Activated CD8-positive, alpha-beta memory T cell treated with anti-CD3 and anti-CD28 coated beads for 36 hours (primary cell): Measurements from ENCODE around the gene ACAT2. TPM values are rescaled to one million over a fixed set of nuclear protein-coding genes. Genes with fewer than 3 reads are reported as not detected.

Experiments
- CTCF ChIA-PET: fragments of 350-600 bp; sonication (Branson Sonifier 250); formaldehyde crosslinking; loops from one replicate; lab custom pipeline; 2021; ENCODE audit warnings: antibody characterized with exemption; lab: Charles Lee
- POLR2A ChIA-PET: fragments of 350-600 bp; sonication (Branson Sonifier 250); formaldehyde crosslinking; loops from one replicate; lab custom pipeline; 2021; ENCODE audit warnings: antibody characterized with exemption; lab: Charles Lee
- total RNA-seq, 2 experiments: library from RNA; stranded (reverse); gene quantifications; one replicate each; pipeline ENCODE4 v1.2.3, GENCODE V29; 2021

The ACAT2 gene
- total RNA-seq, 2 experiments from 2014 or later = 74.2 to 77.7 TPM

DNA sequence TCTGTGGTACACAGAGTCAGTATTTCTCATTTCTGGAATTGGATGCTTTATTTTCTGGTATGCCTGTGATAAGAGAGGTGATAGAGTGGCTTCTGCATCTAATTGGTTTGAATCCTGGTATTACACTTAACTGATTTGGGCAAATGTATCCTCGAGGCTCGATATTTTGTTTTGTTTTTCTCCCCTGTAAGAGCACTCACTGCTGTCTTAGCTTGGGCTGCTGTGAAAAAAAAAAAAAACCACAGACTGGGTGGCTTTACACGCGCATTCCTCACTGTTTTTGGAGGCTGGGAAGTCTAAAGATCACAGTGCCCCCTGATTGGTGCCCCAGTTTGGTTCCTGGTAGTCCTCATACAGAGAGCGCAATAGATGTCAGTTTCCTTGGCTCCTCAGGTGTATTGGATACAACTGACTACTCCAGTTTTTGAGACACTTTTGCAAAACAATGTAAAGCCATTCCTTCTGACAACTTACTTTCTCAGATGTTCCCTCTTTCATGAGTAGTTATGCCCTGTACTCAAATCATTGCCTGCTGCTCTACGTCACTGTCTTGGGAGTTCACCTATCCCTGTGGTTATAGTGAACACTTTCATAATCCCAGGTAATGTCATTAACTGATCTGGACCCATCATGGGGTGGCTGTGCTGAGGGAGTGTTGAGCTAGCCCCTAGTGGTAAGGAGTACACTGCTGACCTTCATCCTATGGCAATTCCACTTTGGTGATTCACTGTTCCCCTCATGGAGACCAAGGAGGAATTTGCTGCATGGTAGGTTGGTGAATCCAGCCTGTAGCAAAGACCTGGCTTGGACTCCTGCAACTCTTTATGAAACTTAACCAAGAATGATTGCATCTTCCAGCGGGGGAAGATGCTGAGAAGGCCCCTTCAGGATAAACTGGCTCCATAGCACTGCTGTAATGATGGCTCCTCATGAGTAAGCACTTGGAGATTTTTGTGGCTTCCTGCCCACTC is 3.5 kb upstream of the ACAT2 start:
- CTCF ChIA-PET = interaction anchor here (0.7 kb wide), 1 partner anchor 67 kb away, joined by 3 read pairs; no protein-coding TSS in a partner anchor
- POLR2A ChIA-PET = no interaction called here

DNA sequence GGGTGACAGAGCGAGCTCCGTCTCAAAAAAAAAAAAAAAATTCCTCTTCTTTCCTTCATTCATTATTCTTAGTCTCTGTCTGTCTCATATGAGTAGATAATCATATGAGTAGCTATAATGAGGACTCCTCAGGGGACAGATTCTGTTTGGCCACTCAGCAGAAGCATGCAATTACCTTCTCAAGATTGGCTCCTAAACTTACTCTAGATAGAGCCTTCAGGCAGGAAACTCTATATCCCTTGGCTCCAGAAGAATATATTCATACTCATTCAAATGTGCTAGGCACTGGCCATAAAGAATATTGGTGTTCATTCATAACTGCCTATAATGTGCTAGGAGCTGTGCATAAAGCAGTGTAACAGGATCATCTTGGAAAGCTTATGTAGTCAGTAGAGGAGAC is 2.2 kb upstream of the ACAT2 start:
- CTCF ChIA-PET = interaction anchor here (0.8 kb wide), 1 partner anchor 10 kb away, joined by 3 read pairs; no protein-coding TSS in a partner anchor
- POLR2A ChIA-PET = interaction anchor here (0.7 to 1.2 kb wide), 2 partner anchors 32 to 217 kb away, joined by 3 to 4 read pairs; partner anchors contain the start of gene WTAP

DNA sequence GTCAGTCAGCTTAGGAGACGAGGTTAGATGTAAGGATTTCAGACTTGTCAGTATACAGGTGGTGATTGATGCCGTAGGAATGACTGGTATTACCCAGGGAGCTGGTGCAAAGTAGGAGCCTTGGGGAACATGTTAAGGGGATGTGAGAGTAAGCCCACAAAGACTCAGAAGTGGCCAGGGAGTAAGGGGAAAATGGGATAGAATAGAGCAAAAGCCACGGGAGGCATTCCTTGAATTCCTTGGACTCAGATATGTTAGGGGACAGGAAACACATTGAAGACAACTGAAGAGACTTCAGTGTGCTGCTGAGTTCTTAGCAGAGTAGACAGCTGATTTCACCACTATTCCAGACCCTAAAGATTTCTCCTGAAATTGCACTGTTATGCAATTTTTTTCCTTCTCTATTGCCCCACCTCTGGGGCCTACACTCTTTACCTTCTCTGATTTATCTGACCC is 1.2 kb upstream of the ACAT2 start:
- CTCF ChIA-PET = interaction anchor here (0.6 to 0.8 kb wide), 2 partner anchors 40 to 62 kb away, joined by 3 read pairs; no protein-coding TSS in a partner anchor
- POLR2A ChIA-PET = interaction anchor here (1.0 to 1.9 kb wide), 3 partner anchors 9 to 34 kb away, joined by 3 to 9 read pairs (median 9); partner anchors contain the start of genes MRPL18, TCP1 and WTAP

DNA sequence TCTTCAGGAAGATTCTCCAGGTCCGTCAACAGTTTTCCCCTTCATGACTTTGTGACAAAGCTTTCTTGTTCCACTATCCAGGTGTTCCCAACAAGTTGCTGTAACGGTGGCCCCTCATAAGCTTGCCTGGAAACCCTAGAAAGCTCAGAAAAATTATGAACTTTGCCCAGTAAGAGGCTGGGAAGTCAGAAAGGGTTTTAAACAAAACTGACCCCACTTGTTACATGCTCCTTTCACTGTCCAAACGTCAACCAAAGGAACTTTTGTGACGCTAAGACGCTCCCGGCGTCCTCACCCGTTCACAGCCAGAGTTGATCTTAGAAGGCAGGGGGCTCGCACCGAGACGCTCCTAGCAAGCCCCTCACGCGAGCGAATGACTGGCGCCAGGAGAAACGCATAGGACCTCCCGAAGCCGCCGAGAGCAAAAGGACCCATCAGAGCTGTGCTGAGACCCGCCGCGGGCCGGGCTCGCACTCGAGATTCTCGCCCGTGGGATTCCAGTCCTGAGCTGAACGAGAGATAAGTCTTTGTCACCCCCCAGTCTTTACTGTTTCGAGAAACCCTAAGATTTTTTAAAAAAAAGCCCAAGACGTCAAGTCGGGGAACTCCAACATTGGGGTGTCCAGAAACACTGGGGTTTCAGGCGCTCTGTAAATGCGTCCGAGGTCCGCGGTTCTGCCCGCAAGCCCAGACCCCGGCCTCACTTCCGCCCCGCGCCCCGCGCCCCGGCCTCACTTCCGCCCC is 544 bp upstream of the ACAT2 start:
- POLR2A ChIA-PET = interaction anchor here (0.9 to 1.9 kb wide), 6 partner anchors 27 to 240 kb away, joined by 3 to 9 read pairs (median 3); partner anchors contain the start of genes MRPL18, TCP1 and WTAP

DNA sequence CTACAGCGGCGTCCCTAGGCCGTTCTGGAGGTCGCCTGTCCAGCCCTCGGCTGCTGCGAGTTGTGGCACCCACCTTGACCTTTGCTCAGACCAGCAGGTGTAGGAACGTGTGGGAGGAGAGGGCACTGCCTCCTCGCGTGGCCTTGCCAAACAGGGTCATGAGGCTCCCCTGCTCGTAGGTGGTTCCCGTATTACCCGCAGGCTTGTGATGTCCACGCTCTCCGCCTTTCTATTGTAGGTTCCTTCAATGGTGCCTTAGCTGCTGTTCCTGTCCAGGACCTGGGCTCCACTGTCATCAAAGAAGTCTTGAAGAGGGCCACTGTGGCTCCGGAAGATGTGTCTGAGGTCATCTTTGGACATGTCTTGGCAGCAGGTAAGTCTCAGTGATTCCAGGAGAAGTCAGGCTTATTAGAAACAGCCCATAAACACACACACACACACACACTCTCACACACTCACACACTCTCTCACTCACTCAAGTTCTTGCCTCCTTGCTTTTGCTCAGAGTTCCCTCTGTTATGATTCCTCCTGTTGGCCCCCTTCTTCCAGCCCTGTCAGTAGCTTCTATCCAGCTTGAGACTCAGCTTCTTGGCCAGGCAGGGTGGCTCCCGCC is 942 bp downstream of the ACAT2 start:
- POLR2A ChIA-PET = interaction anchor here (1.1 kb wide), 1 partner anchor 10 kb away, joined by 3 read pairs; no protein-coding TSS in a partner anchor
- CTCF ChIA-PET = interaction anchor here (0.9 kb wide), 1 partner anchor 21 kb away, joined by 3 read pairs; no protein-coding TSS in a partner anchor

More for the DNA sequence above, 544 bp upstream of the ACAT2 start:
- CTCF ChIA-PET = interaction anchor here (1.1 kb wide), 1 partner anchor 10 kb away, joined by 4 read pairs; no protein-coding TSS in a partner anchor

DNA sequence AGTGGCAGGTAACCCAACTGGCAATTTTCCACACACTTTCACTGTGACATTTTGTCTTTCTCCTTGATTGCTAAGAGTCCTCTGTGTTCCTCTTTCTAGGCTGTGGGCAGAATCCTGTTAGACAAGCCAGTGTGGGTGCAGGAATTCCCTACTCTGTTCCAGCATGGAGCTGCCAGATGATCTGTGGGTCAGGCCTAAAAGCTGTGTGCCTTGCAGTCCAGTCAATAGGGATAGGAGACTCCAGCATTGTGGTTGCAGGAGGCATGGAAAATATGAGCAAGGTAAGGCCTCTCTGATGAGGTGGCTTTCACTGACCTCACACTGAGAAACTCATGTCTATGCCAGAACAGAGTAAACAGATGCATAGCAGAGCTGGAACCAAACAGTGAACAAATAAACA is 5.1 kb downstream of the ACAT2 start:
- CTCF ChIA-PET = no interaction called here

DNA sequence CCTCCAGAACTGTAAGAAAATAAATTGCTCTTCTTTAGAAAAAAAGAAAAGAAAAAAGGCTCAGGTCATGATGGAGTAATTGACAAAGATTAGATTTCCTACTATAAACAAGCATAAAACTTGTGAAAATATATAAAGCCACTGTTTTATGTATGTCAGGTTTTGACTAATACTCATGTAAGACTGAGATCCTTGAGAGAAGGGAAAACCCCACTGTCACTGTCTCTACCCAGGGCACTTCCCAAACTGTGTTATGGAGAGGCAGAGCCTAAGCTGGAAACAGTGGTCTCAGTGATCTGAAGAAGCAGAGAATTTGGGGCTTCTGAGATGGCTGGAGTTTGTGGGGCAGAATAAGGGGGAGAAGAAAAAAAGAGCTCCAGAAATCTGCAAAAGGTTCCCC is 7.6 kb downstream of the ACAT2 start:
- ChIA-PET CTCF (interaction anchor here (1.0 kb wide), 1 partner anchor 10 kb away, joined by 3 read pairs; no protein-coding TSS in a partner anchor), POLR2A (no interaction called here)

More for the DNA sequence above, 5.1 kb downstream of the ACAT2 start:
- POLR2A ChIA-PET = interaction anchor here (0.8 kb wide), 1 partner anchor 40 kb away, joined by 3 read pairs; no protein-coding TSS in a partner anchor

DNA sequence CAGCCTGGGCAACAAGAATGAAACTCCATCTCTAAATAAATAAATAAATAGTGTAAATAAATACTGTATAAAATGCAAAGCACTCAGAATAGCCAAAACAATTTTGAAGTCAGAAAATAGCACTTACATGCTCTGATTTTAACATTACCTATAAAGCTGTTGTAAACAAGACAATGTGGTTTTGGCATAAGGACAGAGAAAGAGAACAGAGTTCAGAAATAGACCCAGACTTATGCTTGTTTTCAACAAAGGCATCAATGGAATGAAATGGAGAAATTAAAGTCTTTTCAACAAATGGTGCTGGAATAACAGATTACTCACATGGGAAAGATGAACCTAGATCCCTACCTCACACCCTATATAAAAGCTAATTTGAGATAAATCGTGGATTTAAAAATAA is 10.4 kb downstream of the ACAT2 start:
- ChIA-PET POLR2A (interaction anchor here (1.0 kb wide), 1 partner anchor 9 kb away, joined by 3 read pairs; no protein-coding TSS in a partner anchor), CTCF (interaction anchor here (0.7 kb wide), 1 partner anchor 17 kb away, joined by 3 read pairs; the partner anchor contains the start of gene TCP1)

DNA sequence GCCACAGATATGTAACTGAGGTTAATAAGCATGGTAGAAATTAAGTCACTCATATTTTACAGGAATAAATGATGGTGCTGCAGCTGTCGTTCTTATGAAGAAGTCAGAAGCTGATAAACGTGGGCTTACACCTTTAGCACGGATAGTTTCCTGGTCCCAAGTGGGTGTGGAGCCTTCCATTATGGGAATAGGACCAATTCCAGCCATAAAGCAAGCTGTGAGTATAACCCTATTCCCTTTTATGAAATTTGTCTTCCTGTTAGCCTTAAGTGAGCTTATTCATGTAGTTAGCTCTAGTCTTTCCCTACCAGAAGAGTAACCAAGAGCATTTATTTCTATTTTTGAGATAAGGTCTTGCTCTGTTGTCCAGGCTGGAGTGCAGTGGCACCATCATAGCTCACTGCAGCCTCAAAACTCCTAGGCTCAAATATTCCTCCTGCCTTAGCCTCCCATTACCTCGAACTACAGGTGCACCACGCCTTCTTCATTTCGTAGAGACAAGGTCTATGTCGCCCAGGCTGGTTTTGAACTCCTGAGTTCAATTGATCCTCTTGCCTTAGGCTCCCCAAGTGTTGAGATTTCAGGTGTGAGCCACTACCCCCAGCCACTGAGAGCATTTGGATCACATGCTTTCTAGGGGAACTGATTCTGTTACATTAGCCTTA is 15.5 kb downstream of the ACAT2 start:
- POLR2A ChIA-PET = no interaction called here
- CTCF ChIA-PET = interaction anchor here (0.6 kb wide), 1 partner anchor 21 kb away, joined by 3 read pairs; no protein-coding TSS in a partner anchor

DNA sequence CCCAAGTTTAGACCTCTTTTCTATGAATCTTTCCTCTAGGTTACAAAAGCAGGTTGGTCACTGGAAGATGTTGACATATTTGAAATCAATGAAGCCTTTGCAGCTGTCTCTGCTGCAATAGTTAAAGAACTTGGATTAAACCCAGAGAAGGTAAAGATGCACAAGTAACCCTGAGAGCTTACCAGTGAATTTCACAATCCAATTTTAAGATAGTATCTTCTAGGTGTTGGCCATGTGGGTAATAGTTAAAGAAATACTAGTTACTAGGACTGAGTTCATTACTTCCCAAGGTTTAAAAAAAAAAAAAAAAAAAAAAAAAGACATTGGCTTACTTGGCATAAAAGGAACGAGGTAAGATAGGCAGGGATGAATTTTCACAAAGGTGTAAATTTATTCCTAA is 16.3 kb downstream of the ACAT2 start:
- POLR2A ChIA-PET = no interaction called here
- CTCF ChIA-PET = no interaction called here

DNA sequence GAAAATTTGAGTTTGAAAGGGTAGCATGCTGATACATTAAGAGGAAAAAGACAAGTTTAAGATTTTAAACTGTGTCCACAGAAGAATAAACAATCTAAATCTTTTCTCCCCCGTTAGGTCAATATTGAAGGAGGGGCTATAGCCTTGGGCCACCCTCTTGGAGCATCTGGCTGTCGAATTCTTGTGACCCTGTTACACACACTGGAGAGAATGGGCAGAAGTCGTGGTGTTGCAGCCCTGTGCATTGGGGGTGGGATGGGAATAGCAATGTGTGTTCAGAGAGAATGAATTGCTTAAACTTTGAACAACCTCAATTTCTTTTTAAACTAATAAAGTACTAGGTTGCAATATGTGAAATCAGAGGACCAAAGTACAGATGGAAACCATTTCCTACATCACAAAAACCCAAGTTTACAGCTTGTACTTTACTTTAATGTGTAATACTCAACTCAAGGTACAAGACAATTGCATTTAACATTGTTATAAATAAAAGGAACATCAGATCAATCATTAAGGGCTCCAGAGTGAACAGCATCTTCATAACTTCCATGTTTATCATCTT is 16.8 kb downstream of the ACAT2 start:
- ChIA-PET CTCF (no interaction called here), POLR2A (no interaction called here)

DNA sequence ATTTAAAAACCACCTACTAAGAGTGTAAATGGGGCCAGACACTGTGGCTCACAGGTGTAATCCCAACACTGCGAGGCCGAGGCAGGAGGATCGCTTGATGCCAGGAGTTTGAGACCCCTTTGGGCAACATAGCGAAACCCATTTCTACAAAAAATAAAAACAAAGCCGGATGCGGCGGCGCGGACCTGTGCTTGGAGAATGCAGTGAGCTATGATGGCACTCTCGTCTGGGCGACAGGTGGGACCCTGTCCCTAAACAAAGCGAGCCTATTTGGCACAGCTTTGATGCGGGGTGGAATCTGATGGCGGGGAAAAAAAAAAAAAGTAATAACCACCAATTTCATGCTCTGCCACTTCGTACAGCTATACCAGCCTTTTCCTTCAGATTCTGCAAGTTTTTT is 26.4 kb downstream of the ACAT2 start:
- ChIA-PET CTCF (no interaction called here), POLR2A (interaction anchor here (0.6 to 3.0 kb wide), 8 partner anchors 13 to 192 kb away, joined by 3 to 15 read pairs (median 3); partner anchors contain the start of genes ACAT2 and WTAP)

DNA sequence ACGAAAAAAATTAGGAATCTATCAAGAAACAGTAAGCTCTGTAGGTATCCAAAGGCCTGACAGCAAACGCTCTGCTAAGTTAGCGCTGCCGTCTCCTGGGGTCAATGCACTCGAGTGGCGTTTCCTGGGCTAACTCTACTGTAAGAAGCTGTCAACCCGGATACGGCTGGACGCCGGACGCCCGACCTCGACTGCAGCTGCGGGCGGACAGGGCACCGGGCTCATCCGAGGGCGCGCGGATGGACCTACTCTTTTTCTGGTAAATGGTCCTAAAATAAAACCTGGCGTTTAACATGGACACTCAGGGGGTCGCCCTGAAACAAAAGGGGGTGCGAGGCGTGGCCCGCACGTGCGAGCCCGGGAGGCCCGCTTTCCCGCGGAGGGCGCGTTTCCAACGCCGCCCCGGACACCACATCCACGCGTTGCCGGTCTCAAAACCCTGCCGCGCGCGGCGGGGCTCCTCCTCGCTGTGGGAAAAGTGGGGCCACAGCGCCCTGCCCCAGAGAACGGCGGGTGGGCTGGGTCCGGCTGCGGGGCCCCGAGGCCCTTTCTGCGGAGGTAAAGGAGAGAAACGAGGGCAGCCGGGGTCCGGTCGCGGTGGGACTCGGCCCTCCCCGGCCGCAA is 27.0 kb downstream of the ACAT2 start:
- ChIA-PET CTCF (interaction anchor here (1.3 kb wide), 1 partner anchor 17 kb away, joined by 3 read pairs; no protein-coding TSS in a partner anchor), POLR2A (interaction anchor here (0.6 to 3.0 kb wide), 7 partner anchors 13 to 191 kb away, joined by 3 to 15 read pairs (median 3); partner anchors contain the start of genes ACAT2 and WTAP)

DNA sequence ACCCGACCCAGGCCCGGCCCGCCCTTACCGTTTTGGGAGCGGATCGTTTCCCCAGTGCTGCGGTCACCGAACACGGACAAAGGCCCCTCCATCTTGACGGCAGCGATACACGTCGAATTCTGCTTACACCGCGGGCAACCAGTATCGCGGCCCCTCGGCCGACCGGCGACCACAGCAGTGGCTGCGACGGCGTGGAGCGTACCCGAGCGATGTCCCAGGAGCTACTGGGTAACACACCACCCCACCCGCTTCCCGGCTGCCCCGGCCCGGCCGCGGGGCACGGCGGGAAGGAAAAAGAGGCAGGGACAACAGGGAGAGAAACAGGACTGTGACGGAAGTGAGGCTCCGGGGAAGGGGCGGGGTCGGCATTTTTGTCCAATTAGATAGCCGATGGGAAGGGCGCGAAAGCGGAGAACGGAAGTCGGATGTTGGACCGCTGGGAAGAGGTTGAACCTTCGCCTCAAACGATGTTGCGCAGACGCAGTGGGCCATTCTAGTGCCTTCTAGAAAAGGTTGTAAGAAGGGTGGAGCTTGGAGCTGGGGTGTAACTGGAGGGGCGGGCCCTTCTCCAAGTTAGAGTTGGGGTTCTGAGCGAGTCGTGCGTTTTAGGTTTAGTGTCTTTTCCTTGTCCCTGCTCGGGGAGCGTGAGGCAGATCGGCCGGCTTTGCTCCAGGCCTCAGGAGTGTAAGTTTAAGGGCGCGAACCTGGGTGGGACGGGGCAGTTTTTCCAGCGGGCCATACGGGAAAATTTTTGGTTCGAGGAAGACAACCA is 27.7 kb downstream of the ACAT2 start, which contains the start of gene TCP1:
TCP1 (minus strand) TSS at position 226 of the 772 bp plus-strand sequence; CDS start at position 92, 134 bp downstream.
- ChIA-PET CTCF (interaction anchor here (1.0 to 1.4 kb wide), 3 partner anchors 18 to 98 kb away, joined by 3 to 8 read pairs (median 7); partner anchors contain the start of gene WTAP), POLR2A (interaction anchor here (0.6 to 3.0 kb wide), 11 partner anchors 10 to 141 kb away, joined by 3 to 20 read pairs (median 4); partner anchors contain the start of genes ACAT2 and WTAP)

DNA sequence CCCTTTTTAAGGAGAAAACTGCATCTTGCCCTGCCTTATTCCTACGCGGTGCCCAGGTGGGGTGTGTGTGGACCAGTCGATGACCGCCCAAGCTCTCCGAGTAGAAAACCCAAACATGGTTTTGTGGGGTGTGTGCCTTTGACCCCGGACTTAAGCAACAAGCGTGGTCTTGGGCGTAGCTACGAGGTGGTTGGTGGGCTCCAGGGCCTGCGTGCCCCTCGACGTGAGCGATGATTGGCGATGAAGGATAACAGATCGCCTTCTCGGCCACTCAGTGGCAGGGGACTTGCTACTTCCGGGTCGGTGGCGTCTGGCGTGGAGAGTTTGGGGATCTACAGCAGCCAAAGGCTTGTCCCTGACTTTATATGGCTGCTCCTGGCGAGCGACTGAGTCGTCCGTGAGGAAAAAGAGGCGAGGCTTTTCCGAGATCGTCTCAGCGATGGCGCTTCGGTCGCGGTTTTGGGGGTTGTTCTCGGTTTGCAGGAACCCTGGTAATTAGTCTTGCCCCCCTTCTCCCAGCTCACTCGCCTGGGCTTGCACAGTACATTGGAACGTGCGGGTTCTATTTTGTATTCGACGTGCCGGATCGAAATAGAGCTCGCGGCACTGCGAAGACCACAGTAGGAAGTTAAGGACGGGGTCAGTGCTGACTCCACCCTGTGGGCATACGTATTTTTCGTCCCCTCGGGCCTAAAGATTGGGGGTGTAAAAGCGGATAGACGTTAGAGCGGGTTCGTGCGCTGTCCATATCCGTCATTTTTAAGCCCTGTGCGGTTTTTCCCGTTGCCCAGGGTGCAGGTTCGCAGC is 28.5 kb downstream of the ACAT2 start, which contains the start of gene MRPL18:
MRPL18 (plus strand) TSS at position 319 of the 807 bp plus-strand sequence; CDS start at position 440, 121 bp downstream.
- POLR2A ChIA-PET = interaction anchor here (0.6 to 3.0 kb wide), 10 partner anchors 11 to 182 kb away, joined by 3 to 20 read pairs (median 4); partner anchors contain the start of genes ACAT2 and WTAP
- CTCF ChIA-PET = interaction anchor here (1.0 to 1.4 kb wide), 2 partner anchors 64 to 99 kb away, joined by 7 to 8 read pairs; partner anchors contain the start of gene WTAP
